HepG2 (cell line): ENCODE results near the gene CCDC88B. TPM values are rescaled to one million over a fixed set of nuclear protein-coding genes. Genes with fewer than 3 reads are reported as not detected.
A peak's percentile ranks its signal among the peaks of the same experiment; 100 is the strongest.

Experiments
- ELF4 ChIP-seq: sonication (generic); formaldehyde crosslinking; IDR thresholded peaks from 2 replicates; pipeline ENCODE4 v1.5.0; 2020; ENCODE audit warnings: missing genetic modification reagents, mild to moderate bottlenecking, moderate library complexity, borderline replicate concordance
- GABPA ChIP-seq, 2 experiments: IDR thresholded peaks; 2 replicates each; pipeline ENCODE4 v1.6.1; 2011 to 2016; ENCODE audit warnings: low read depth in 2 of 2, low read length in 1 of 2, missing biosample characterization in 1 of 2, missing genetic modification characterization in 1 of 2
- HNRNPK ChIP-seq: fragments of 200-400 bp; formaldehyde crosslinking; IDR thresholded peaks from 2 replicates; pipeline ENCODE4 v1.6.1; 2018; ENCODE audit warnings: low read length, low read depth, moderate library complexity, mild to moderate bottlenecking; ENCODE audit not compliant: poor library complexity, severe bottlenecking
- KDM2A ChIP-seq: sonication (generic); formaldehyde crosslinking; IDR thresholded peaks from 2 replicates; pipeline ENCODE4 v1.4.0; 2020; ENCODE audit warnings: low read depth, missing genetic modification reagents, borderline replicate concordance
- KDM6A ChIP-seq: IDR thresholded peaks from 2 replicates; pipeline ENCODE4 v1.6.1; 2016; ENCODE audit warnings: low read depth
- MNT ChIP-seq: fragments of 450-650 bp; IDR thresholded peaks from 2 replicates; pipeline ENCODE4 v1.6.1; 2016
- SKI ChIP-seq: fragments of 450-650 bp; IDR thresholded peaks from one replicate; pipeline ENCODE4 v1.6.1; 2018; ENCODE audit warnings: mild to moderate bottlenecking; ENCODE audit not compliant: partially characterized antibody
- SNRNP70 ChIP-seq: fragments of 200-400 bp; formaldehyde crosslinking; IDR thresholded peaks from 2 replicates; pipeline ENCODE4 v1.6.1; 2017; ENCODE audit warnings: mild to moderate bottlenecking, low read depth, low read length, moderate library complexity
- SP4 ChIP-seq: sonication (generic); formaldehyde crosslinking; IDR thresholded peaks from 2 replicates; pipeline ENCODE4 v1.8.1; 2023; ENCODE audit warnings: mild to moderate bottlenecking, missing genetic modification reagents
- TARDBP ChIP-seq: sonication (generic); formaldehyde crosslinking; IDR thresholded peaks from 2 replicates; pipeline ENCODE4 v1.8.0; 2022; ENCODE audit warnings: mild to moderate bottlenecking, missing genetic modification reagents
- ZNF577 ChIP-seq: sonication (generic); formaldehyde crosslinking; IDR thresholded peaks from 2 replicates; pipeline ENCODE4 v1.4.0; 2020; ENCODE audit warnings: mild to moderate bottlenecking, low read depth, missing genetic modification reagents, borderline replicate concordance
- ZNF672 ChIP-seq: sonication (generic); formaldehyde crosslinking; IDR thresholded peaks from 2 replicates; pipeline ENCODE4 v1.8.1; 2022; ENCODE audit warnings: missing genetic modification reagents
- ZNF691 ChIP-seq: sonication (generic); formaldehyde crosslinking; IDR thresholded peaks from 2 replicates; pipeline ENCODE4 v1.4.0; 2020; ENCODE audit warnings: missing genetic modification reagents, low read depth, mild to moderate bottlenecking, borderline replicate concordance
- ZNF737 ChIP-seq: sonication (generic); formaldehyde crosslinking; IDR thresholded peaks from 2 replicates; pipeline ENCODE4 v1.5.0; 2020; ENCODE audit warnings: missing genetic modification reagents, mild to moderate bottlenecking, borderline replicate concordance
- polyA plus RNA-seq, 8 experiments: library from polyadenylated mRNA; depleted of rRNA in 3 of 8; stranded (reverse) in 7 of 8; unstranded in 1 of 8; fragments of >200 nt; fragmentation: Illumina TruSeq in 4 of 8; extraction: Trizol in 4 of 8; gene quantifications; 2 replicates each; pipeline versions ENCODE4 v1.2.1 to v1.2.3, GENCODE V29; 2011 to 2016; ENCODE audit warnings: low read depth in 4 of 8, missing spikeins in 1 of 8, mixed read lengths in 1 of 8; ENCODE audit not compliant: insufficient read depth in 1 of 8
- total RNA-seq, 5 experiments: library from RNA; depleted of rRNA; stranded (reverse); fragments of >200 nt; fragmentation: Illumina TruSeq; extraction: Trizol; gene quantifications; 2 replicates each; pipeline ENCODE4 v1.2.3, GENCODE V29; 2016; ENCODE audit warnings: low read depth in 1 of 5
- TF ChIP-seq, protein P1 (sequence below): sonication (generic); formaldehyde crosslinking; IDR thresholded peaks from 2 replicates; pipeline ENCODE4 v1.9.0; 2022; ENCODE audit warnings: missing genetic modification reagents, mild to moderate bottlenecking, borderline replicate concordance
- TF ChIP-seq, protein P2 (sequence below): sonication (generic); formaldehyde crosslinking; IDR thresholded peaks from 2 replicates; pipeline ENCODE4 v1.4.0; 2020; ENCODE audit warnings: missing genetic modification reagents
- TF ChIP-seq, protein P3 (sequence below): sonication (generic); formaldehyde crosslinking; IDR thresholded peaks from 2 replicates; pipeline ENCODE4 v1.9.0; 2021; ENCODE audit warnings: missing genetic modification reagents, mild to moderate bottlenecking, borderline replicate concordance

Gene CCDC88B
- total and polyA plus RNA-seq, 2 of the 13 experiments (the other 11 are each of a cell fraction or from before 2014, with no cell fraction given), result 3.6 to 4.8 TPM

DNA sequence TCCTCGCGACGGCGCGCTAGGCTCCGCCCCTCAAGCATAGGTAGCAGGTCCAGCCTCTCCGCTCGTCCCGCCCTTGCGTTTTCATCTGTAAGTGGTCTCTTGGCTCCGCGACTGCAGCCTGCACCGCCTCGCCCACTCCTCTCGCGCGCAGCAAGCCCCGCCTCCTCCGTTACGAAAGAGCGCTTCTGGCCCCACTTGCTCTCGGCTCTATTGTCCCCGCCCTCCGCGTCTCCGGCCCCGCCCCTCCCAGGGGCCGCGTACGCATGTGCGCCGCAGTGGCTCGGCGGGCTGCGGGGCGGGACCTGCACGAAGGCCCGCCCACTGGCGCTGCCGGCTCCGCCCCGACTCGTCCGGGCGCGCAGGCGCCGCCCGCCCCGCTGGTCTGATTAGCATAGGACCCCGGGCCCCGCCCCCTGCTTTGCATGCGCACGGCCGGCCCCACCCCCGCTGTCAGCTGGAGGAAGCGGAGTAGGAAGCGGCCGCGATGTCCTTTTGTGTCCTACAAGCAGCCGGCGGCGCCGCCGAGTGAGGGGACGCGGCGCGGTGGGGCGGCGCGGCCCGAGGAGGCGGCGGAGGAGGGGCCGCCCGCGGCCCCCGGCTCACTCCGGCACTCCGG, 34.8 kb upstream of the CCDC88B start, which contains the start of gene ESRRA (continued):
- no peak for TF ChIP-seq GABPA (IDR thresholded peaks at IDR 0.05; ENCODE audit: low read depth, low read length)
- peak; percentile 49; the same call in 1 of the 2 replicates for TF ChIP-seq GABPA (CRISPR knock-in tag; IDR thresholded peaks at IDR 0.05; ENCODE audit: low read depth)
- no peak for TF ChIP-seq KDM6A (CRISPR knock-in tag)
- 0 out of 2 replicates have a peak, but pooled peaks have one; percentile 1 for TF ChIP-seq ELF4 (CRISPR knock-in tag)
- 0 out of 2 replicates have a peak, but pooled peaks have one; percentile 33 for TF ChIP-seq TARDBP (CRISPR knock-in tag)
- TF ChIP-seq, protein P1, sequence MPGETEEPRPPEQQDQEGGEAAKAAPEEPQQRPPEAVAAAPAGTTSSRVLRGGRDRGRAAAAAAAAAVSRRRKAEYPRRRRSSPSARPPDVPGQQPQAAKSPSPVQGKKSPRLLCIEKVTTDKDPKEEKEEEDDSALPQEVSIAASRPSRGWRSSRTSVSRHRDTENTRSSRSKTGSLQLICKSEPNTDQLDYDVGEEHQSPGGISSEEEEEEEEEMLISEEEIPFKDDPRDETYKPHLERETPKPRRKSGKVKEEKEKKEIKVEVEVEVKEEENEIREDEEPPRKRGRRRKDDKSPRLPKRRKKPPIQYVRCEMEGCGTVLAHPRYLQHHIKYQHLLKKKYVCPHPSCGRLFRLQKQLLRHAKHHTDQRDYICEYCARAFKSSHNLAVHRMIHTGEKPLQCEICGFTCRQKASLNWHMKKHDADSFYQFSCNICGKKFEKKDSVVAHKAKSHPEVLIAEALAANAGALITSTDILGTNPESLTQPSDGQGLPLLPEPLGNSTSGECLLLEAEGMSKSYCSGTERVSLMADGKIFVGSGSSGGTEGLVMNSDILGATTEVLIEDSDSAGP (CRISPR knock-in tag), result no peak
- no peak for TF ChIP-seq ZNF737 (CRISPR knock-in tag)
- TF ChIP-seq, protein P2, sequence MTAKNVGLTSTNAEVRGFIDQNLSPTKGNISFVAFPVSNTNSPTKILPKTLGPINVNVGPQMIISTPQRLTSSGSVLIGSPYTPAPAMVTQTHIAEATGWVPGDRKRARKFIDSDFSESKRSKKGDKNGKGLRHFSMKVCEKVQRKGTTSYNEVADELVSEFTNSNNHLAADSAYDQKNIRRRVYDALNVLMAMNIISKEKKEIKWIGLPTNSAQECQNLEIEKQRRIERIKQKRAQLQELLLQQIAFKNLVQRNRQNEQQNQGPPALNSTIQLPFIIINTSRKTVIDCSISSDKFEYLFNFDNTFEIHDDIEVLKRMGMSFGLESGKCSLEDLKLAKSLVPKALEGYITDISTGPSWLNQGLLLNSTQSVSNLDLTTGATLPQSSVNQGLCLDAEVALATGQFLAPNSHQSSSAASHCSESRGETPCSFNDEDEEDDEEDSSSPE (CRISPR knock-in tag), result peak; percentile 72
- 0 out of 2 replicates have a peak, but pooled peaks have one; percentile 31 for TF ChIP-seq KDM2A
- TF ChIP-seq SP4 (CRISPR knock-in tag), result peak; percentile 90
- TF ChIP-seq MNT, result 0 out of 2 replicates have a peak, but pooled peaks have one; percentile 7
- no peak for TF ChIP-seq ZNF691 (CRISPR knock-in tag)
- TF ChIP-seq SKI, result no peak
- TF ChIP-seq SNRNP70, result no peak
- TF ChIP-seq, protein P3, sequence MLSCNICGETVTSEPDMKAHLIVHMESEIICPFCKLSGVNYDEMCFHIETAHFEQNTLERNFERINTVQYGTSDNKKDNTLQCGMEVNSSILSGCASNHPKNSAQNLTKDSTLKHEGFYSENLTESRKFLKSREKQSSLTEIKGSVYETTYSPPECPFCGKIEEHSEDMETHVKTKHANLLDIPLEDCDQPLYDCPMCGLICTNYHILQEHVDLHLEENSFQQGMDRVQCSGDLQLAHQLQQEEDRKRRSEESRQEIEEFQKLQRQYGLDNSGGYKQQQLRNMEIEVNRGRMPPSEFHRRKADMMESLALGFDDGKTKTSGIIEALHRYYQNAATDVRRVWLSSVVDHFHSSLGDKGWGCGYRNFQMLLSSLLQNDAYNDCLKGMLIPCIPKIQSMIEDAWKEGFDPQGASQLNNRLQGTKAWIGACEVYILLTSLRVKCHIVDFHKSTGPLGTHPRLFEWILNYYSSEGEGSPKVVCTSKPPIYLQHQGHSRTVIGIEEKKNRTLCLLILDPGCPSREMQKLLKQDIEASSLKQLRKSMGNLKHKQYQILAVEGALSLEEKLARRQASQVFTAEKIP (CRISPR knock-in tag), result no peak
- peak; percentile 85 for TF ChIP-seq HNRNPK
- no peak for TF ChIP-seq ZNF577
- no peak for TF ChIP-seq ZNF672 (CRISPR knock-in tag)
